HepG2 (cell line): ENCODE measurements around the gene ACSF3.

Source experiments
- BORCS8-MEF2B ChIP-seq: sonication (generic); formaldehyde crosslinking; IDR thresholded peaks from 2 replicates; pipeline ENCODE4 v1.8.0; 2022; ENCODE audit warnings: mild to moderate bottlenecking, missing genetic modification reagents
- CTCF ChIP-seq: sonication (generic); formaldehyde crosslinking; IDR thresholded peaks from 2 replicates; pipeline ENCODE4 v1.5.0; 2020; ENCODE audit warnings: mild to moderate bottlenecking, missing genetic modification reagents, moderate library complexity
- EZH2 ChIP-seq: conservative IDR thresholded peaks from 2 replicates; pipeline ENCODE4 v1.6.1; 2012; ENCODE audit warnings: mild to moderate bottlenecking, low read depth, low read length, moderate library complexity
- KAT8 ChIP-seq: IDR thresholded peaks from 2 replicates; pipeline ENCODE4 v1.6.1; 2016; ENCODE audit warnings: missing genetic modification reagents, missing compliant biosample characterization
- KDM1A ChIP-seq: IDR thresholded peaks from 2 replicates; pipeline ENCODE4 v1.6.1; 2016; ENCODE audit warnings: missing compliant biosample characterization
- SNRNP70 ChIP-seq: fragments of 200-400 bp; formaldehyde crosslinking; IDR thresholded peaks from 2 replicates; pipeline ENCODE4 v1.6.1; 2017; ENCODE audit warnings: mild to moderate bottlenecking, low read depth, low read length, moderate library complexity
- THAP7 ChIP-seq: sonication (generic); formaldehyde crosslinking; IDR thresholded peaks from 2 replicates; pipeline ENCODE4 v1.8.1; 2023; ENCODE audit warnings: mild to moderate bottlenecking, missing genetic modification reagents
- TRIM22 ChIP-seq: fragments of 450-650 bp; IDR thresholded peaks from 2 replicates; pipeline ENCODE4 v1.6.1; 2017
- ZBTB20 ChIP-seq: sonication (generic); formaldehyde crosslinking; IDR thresholded peaks from 2 replicates; pipeline ENCODE4 v1.8.1; 2023; ENCODE audit warnings: missing genetic modification reagents, low read depth, mild to moderate bottlenecking, borderline replicate concordance
- ZBTB49 ChIP-seq: sonication (generic); formaldehyde crosslinking; IDR thresholded peaks from 2 replicates; pipeline ENCODE4 v1.4.0; 2020; ENCODE audit warnings: missing genetic modification reagents, borderline replicate concordance
- ZNF431 ChIP-seq: sonication (generic); formaldehyde crosslinking; IDR thresholded peaks from 2 replicates; pipeline ENCODE4 v1.9.0; 2022; ENCODE audit warnings: missing genetic modification reagents, low read depth, mild to moderate bottlenecking, borderline replicate concordance

GRCh38 chr16:89176717-89177116 is 83.1 kb downstream of the ACSF3 start:
- TF ChIP-seq CTCF (CRISPR knock-in tag) (no peak), THAP7 (CRISPR knock-in tag) (no peak), KAT8 (CRISPR knock-in tag) (no peak), TRIM22 (no peak), ZBTB20 (no peak), EZH2 (no peak), KDM1A (CRISPR knock-in tag) (no peak), ZBTB49 (CRISPR knock-in tag) (no peak), SNRNP70 (no peak), BORCS8-MEF2B (no peak), ZNF431 (CRISPR knock-in tag) (no peak)
